GM12878 (cell line): Measurements from ENCODE around the gene PLXNA2. TPM values are rescaled to one million over a fixed set of nuclear protein-coding genes. Genes with fewer than 3 reads are reported as not detected.

ENCODE experiments used
- ATAC-seq: fragments of 200-7000 bp; cut with Tn5 transposase; 3 replicates; pipeline ENCODE4 v1.9.1; 2020; ENCODE audit warnings: mild to moderate bottlenecking, moderate library complexity
- BruUV-seq: library from RNA; stranded (reverse); fragments of 400-500 nt; replicated peaks from 2 replicates; lab custom pipeline; 2021; lab: Mats Ljungman, UMichigan
- CTCF ChIA-PET: fragments of 300-600 bp; sonication (Branson Sonifier 250); formaldehyde crosslinking; extraction: SDS; loops from one replicate; lab custom pipeline; 2021; ENCODE audit warnings: inconsistent platforms; lab: Yijun Ruan, JAX
- POLR2A ChIA-PET: fragments of 350-600 bp; formaldehyde crosslinking; extraction: SDS; loops from one replicate; lab custom pipeline; 2021; ENCODE audit warnings: inconsistent platforms; lab: Charles Lee
- RAD21 ChIA-PET: fragments of 300-600 bp; sonication (Branson Sonifier 250); formaldehyde crosslinking; loops from one replicate; lab custom pipeline; 2023; ENCODE audit warnings: antibody characterized with exemption; ENCODE audit not compliant: unreplicated experiment; lab: Charles Lee
- SMC1A ChIA-PET: fragments of 300-600 bp; sonication (Branson Sonifier 250); formaldehyde crosslinking; loops from one replicate; lab custom pipeline; 2023; ENCODE audit not compliant: unreplicated experiment, uncharacterized antibody; lab: Charles Lee
- DNase-seq: peaks from one replicate; pipeline ENCODE4 v3.0.0-alpha.2; 2011; ENCODE audit warnings: low read depth, low spot score
- FAIRE-seq: peaks from 3 replicates; lab custom pipeline; 2011; peaks lifted over from hg19 to GRCh38; lab: Jason Lieb, UNC
- H2AFZ ChIP-seq: 2 replicates; pipeline ENCODE4 v1.6.0; 2011; ENCODE audit warnings: low read depth, low read length, control low read depth; ENCODE audit not compliant: control insufficient read depth
- H3K27ac ChIP-seq: 2 replicates; pipeline ENCODE4 v1.5.1; 2011; ENCODE audit warnings: control low read depth; ENCODE audit not compliant: control insufficient read depth, insufficient read depth
- H3K27me3 ChIP-seq, 2 experiments: replicated peaks in 1 of 2; 2 replicates each; pipeline versions ENCODE4 v1.6.0 to v1.6.1; 2011; ENCODE audit warnings: low read length in 1 of 2; ENCODE audit not compliant: control insufficient read depth in 2 of 2, insufficient read depth in 2 of 2
- H3K36me3 ChIP-seq, 2 experiments: 2 replicates each; pipeline ENCODE4 v1.5.1; 2011; ENCODE audit warnings: low read length in 1 of 2; ENCODE audit not compliant: control insufficient read depth in 2 of 2, insufficient read depth in 2 of 2
- H3K4me1 ChIP-seq: 2 replicates; pipeline ENCODE4 v1.6.1; 2011; ENCODE audit warnings: mild to moderate bottlenecking, low read length, moderate library complexity, mixed read lengths; ENCODE audit not compliant: control insufficient read depth, insufficient read depth
- H3K4me2 ChIP-seq: 2 replicates; pipeline ENCODE4 v1.6.0; 2011; ENCODE audit warnings: control low read depth; ENCODE audit not compliant: control insufficient read depth, insufficient read depth
- H3K4me3 ChIP-seq: fragments of 200-600 bp; sonication (generic); 2 replicates; pipeline ENCODE4 v1.5.1; 2016
- H3K79me2 ChIP-seq: 2 replicates; pipeline ENCODE4 v1.6.0; 2011; ENCODE audit warnings: low read length; ENCODE audit not compliant: control insufficient read depth, insufficient read depth
- H3K9ac ChIP-seq: 2 replicates; pipeline ENCODE4 v1.8.0; 2011; ENCODE audit warnings: low read length, control low read depth, mixed read lengths; ENCODE audit not compliant: control insufficient read depth, insufficient read depth
- H3K9me3 ChIP-seq: replicated peaks from 3 replicates; pipeline ENCODE4 v1.5.1; 2011; ENCODE audit warnings: mild to moderate bottlenecking, low read length; ENCODE audit not compliant: control insufficient read depth, insufficient read depth
- H4K20me1 ChIP-seq: 2 replicates; pipeline ENCODE4 v1.6.0; 2011; ENCODE audit not compliant: control insufficient read depth, insufficient read depth
- ESRRA ChIP-seq: IDR thresholded peaks from 2 replicates; pipeline ENCODE4 v1.6.1; 2012; ENCODE audit warnings: mild to moderate bottlenecking, low read length, improper control_type of control experiment
- MLLT1 ChIP-seq: fragments of 450-650 bp; IDR thresholded peaks from 2 replicates; pipeline ENCODE4 v1.6.1; 2016; ENCODE audit warnings: mild to moderate bottlenecking
- NFXL1 ChIP-seq: fragments of 450-650 bp; IDR thresholded peaks from 2 replicates; pipeline ENCODE4 v1.6.1; 2017; ENCODE audit warnings: antibody characterized with exemption, mild to moderate bottlenecking, borderline replicate concordance
- POLR2AphosphoS5 ChIP-seq: IDR thresholded peaks from 2 replicates; pipeline ENCODE4 v1.6.1; 2011; ENCODE audit warnings: mild to moderate bottlenecking, low read length, inconsistent platforms
- RCOR1 ChIP-seq: conservative IDR thresholded peaks from 2 replicates; pipeline ENCODE4 v1.6.1; 2012; ENCODE audit warnings: low read depth, low read length, improper control_type of control experiment
- SMC3 ChIP-seq: IDR thresholded peaks from 2 replicates; pipeline ENCODE4 v1.6.1; 2011; ENCODE audit warnings: low read length, improper control_type of control experiment, borderline replicate concordance
- SRF ChIP-seq, 2 experiments: IDR thresholded peaks; 2 replicates each; pipeline ENCODE4 v1.6.1; 2011; ENCODE audit warnings: low read depth in 2 of 2, low read length in 2 of 2, mild to moderate bottlenecking in 1 of 2, moderate library complexity in 1 of 2
- TAF1 ChIP-seq: IDR thresholded peaks from 2 replicates; pipeline ENCODE4 v1.6.1; 2011; ENCODE audit warnings: mild to moderate bottlenecking, low read depth, low read length, borderline replicate concordance
- ZZZ3 ChIP-seq: IDR thresholded peaks from 2 replicates; pipeline ENCODE4 v1.6.1; 2011; ENCODE audit warnings: low read depth; ENCODE audit not compliant: control insufficient read depth, insufficient read length
- WGBS: methylation state at CpG from one replicate; pipeline ENCODE4 v1.1.6; 2016; ENCODE audit warnings: low lambda C conversion rate; ENCODE audit not compliant: insufficient replicate concordance, insufficient coverage; ENCODE audit errors: missing lambda C conversion rate; 5-methylcytosine and 5-hydroxymethylcytosine counted together
- in situ Hi-C: fragments of 300-500 bp; cut with MboI; formaldehyde crosslinking; loops from 9 replicates; pipeline ENCODE4 v1.14.3; 2018; ENCODE audit warnings: mixed read lengths
- intact Hi-C: fragments of 100-400 bp; cut with micrococcal nuclease; formaldehyde crosslinking; loops from one replicate; pipeline ENCODE4 v1.14.2; 2022; ENCODE audit not compliant: unreplicated experiment
- polyA plus RNA-seq, 11 experiments: library from polyadenylated mRNA; depleted of rRNA in 4 of 11; unstranded in 6 of 11; stranded (reverse) in 5 of 11; fragments of >200 nt; fragmentation: Nextera tagmentation in 4 of 11; fragmentation: Illumina TruSeq in 1 of 11; extraction: Ambion mirVana in 4 of 11; extraction: Trizol in 1 of 11; gene quantifications; 1 replicate in 1 of 11; 2 replicates in 10 of 11; pipeline versions ENCODE4 v1.2.1 to v1.2.3, GENCODE V29; 2011 to 2016; ENCODE audit warnings: inconsistent platforms in 2 of 11, missing spikeins in 2 of 11, low read depth in 1 of 11
- total RNA-seq, 4 experiments: library from RNA; depleted of rRNA in 3 of 4; stranded (reverse); fragments of >200 nt in 3 of 4; fragmentation: Illumina TruSeq in 1 of 4; extraction: Trizol in 1 of 4; gene quantifications; 2 replicates each; pipeline versions ENCODE4 v1.2.1 to v1.2.3, GENCODE V29; 2013 to 2021
- TF ChIP-seq, protein P1 (sequence below): fragments of 150-350 bp; IDR thresholded peaks from 2 replicates; pipeline ENCODE4 v1.6.1; 2016; ENCODE audit warnings: low read depth, low read length

The PLXNA2 gene
- total and polyA plus RNA-seq, 10 of the 15 experiments (the other 5 are each of a cell fraction or from before 2014, with no cell fraction given) = under 0.01 to 0.08 (median 0.07) TPM; not detected in 4

- Histone ChIP-seq H3K27me3 (peaks cover 3 to 5% of the 10 kb centered on the region in 2 experiments; a peak in 3 of 4 replicates), H3K27ac (no peak overlapping the region), H3K9ac (no peak overlapping the region), H3K36me3 (no peaks in the 10 kb centered on the region), H2AFZ (no peak overlapping the region), H3K9me3 (no peaks in the 10 kb centered on the region), H3K4me2 (no peak overlapping the region), H3K79me2 (no peaks in the 10 kb centered on the region), H4K20me1 (no peaks in the 10 kb centered on the region), H3K4me3 (no peak overlapping the region), H3K4me1 (no peaks in the 10 kb centered on the region)
- BruUV-seq = no TSS peak
- SMC1A ChIA-PET = interaction anchor here (1.1 kb wide), 1 partner anchor 118 kb away, joined by 3 read pairs; no protein-coding TSS in a partner anchor
- no peak for ATAC-seq
- CTCF ChIA-PET = interaction anchor here (0.7 to 1.4 kb wide), 4 partner anchors 119 to 997 kb away, joined by 3 to 4 read pairs (median 3); no protein-coding TSS in a partner anchor
- no peak for TF ChIP-seq POLR2AphosphoS5
- no peak for TF ChIP-seq ESRRA
- no peak for TF ChIP-seq SMC3
- POLR2A ChIA-PET = no interaction called here
- FAIRE-seq = no peak
- in situ Hi-C loops (no loop called here), intact Hi-C loops (no loop called here)
- 13% methylated on average over 6 of the region's 6 CpGs for WGBS
- RAD21 ChIA-PET = interaction anchor here (1.7 kb wide), 1 partner anchor 229 kb away, joined by 4 read pairs; no protein-coding TSS in a partner anchor
- DNase-seq = no peak
These were observed 6.4 kb upstream of the PLXNA2 start for GRCh38 chr1:208250613-208251012.

DNA sequence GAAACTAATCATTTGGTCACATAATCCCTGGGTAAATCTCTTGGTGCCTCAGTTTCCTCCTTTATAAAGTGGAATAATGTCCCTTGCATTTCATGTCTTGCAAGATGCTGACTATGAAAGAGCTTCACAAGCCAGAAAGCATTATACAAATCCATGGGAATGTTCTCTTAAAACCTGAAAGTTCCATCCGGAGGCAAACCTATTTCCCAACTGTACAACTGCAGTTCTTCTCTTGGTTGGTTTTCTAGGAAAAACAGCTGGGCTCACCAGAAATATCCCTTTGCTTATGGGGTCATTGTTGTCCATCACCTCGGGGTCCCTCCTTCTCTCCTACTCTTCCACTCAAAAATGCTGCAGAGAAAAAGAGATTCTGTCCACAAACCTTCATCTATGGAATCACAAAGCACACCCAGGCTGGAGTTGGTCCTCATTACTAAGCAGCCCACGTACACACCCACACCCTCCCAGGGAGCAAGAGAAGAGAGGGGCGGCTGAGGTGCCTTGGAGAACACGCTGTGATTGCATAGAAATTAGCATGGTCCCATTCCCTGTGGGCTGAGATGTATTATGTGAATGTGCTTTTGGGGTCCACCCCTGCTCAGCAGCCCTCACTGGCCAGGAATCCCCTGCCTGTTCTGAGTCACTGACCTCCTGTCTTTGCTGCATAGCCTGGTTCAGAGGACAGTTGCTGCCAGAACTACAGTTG lies 5.0 kb upstream of the PLXNA2 start:
- intact Hi-C loops = no loop called here
- CTCF ChIA-PET = interaction anchor here (1.2 kb wide), 1 partner anchor 227 kb away, joined by 3 read pairs; no protein-coding TSS in a partner anchor
- WGBS = 24% methylated on average over 5 of the region's 5 CpGs
- no peak for TF ChIP-seq NFXL1
- no peak for TF ChIP-seq ZZZ3
- no peak for TF ChIP-seq RCOR1
- no peak for TF ChIP-seq SRF (IDR thresholded peaks at IDR 0.05; ENCODE audit: low read depth in 2 of 2, low read length in 2 of 2)
- TF ChIP-seq, protein P1, sequence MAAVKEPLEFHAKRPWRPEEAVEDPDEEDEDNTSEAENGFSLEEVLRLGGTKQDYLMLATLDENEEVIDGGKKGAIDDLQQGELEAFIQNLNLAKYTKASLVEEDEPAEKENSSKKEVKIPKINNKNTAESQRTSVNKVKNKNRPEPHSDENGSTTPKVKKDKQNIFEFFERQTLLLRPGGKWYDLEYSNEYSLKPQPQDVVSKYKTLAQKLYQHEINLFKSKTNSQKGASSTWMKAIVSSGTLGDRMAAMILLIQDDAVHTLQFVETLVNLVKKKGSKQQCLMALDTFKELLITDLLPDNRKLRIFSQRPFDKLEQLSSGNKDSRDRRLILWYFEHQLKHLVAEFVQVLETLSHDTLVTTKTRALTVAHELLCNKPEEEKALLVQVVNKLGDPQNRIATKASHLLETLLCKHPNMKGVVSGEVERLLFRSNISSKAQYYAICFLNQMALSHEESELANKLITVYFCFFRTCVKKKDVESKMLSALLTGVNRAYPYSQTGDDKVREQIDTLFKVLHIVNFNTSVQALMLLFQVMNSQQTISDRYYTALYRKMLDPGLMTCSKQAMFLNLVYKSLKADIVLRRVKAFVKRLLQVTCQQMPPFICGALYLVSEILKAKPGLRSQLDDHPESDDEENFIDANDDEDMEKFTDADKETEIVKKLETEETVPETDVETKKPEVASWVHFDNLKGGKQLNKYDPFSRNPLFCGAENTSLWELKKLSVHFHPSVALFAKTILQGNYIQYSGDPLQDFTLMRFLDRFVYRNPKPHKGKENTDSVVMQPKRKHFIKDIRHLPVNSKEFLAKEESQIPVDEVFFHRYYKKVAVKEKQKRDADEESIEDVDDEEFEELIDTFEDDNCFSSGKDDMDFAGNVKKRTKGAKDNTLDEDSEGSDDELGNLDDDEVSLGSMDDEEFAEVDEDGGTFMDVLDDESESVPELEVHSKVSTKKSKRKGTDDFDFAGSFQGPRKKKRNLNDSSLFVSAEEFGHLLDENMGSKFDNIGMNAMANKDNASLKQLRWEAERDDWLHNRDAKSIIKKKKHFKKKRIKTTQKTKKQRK = no peak
- TF ChIP-seq MLLT1 = no peak
- TF ChIP-seq TAF1 = no peak

More for the DNA sequence above, 5.0 kb upstream of the PLXNA2 start:
- no peak for DNase-seq
- in situ Hi-C loops = loop anchor here (5.0 kb wide), 1 partner anchor 227 kb away; no protein-coding TSS in a partner anchor
- SMC1A ChIA-PET = interaction anchor here (0.8 kb wide), 1 partner anchor 42 kb away, joined by 3 read pairs; no protein-coding TSS in a partner anchor
- no peak for ATAC-seq
- FAIRE-seq = no peak
- H3K36me3 ChIP-seq = no peaks in the 10 kb centered on the region
- POLR2A ChIA-PET = no interaction called here
- H4K20me1 ChIP-seq = no peaks in the 10 kb centered on the region
- peaks cover 3 to 7% of the 10 kb centered on the region in 2 experiments; a peak in 3 of 4 replicates for H3K27me3 ChIP-seq
- H3K9ac ChIP-seq = no peak overlapping the region
- no peak overlapping the region for H3K4me3 ChIP-seq
- H3K4me2 ChIP-seq = no peak overlapping the region
- no peak overlapping the region for H3K27ac ChIP-seq
- RAD21 ChIA-PET = interaction anchor here (1.7 kb wide), 1 partner anchor 227 kb away, joined by 4 read pairs; no protein-coding TSS in a partner anchor
- H3K4me1 ChIP-seq = peaks cover 8% of the 10 kb centered on the region
- no peaks in the 10 kb centered on the region for H3K9me3 ChIP-seq
- H3K79me2 ChIP-seq = no peaks in the 10 kb centered on the region
- no TSS peak for BruUV-seq
- H2AFZ ChIP-seq = no peak overlapping the region
